NCI-H748 (cell line): ENCODE measurements around the gene C19orf73.
"Not testable (repeated sequence)": the region's sequence is repeated elsewhere in the genome, so short reads cannot be mapped to it uniquely, and the experiment has no call there.

Experiments
- DNase-seq: peaks from one replicate; lab custom pipeline; 2025; ENCODE audit not compliant: unreplicated experiment; lab: John Stamatoyannopoulos, UW

C19orf73 gene

DNA sequence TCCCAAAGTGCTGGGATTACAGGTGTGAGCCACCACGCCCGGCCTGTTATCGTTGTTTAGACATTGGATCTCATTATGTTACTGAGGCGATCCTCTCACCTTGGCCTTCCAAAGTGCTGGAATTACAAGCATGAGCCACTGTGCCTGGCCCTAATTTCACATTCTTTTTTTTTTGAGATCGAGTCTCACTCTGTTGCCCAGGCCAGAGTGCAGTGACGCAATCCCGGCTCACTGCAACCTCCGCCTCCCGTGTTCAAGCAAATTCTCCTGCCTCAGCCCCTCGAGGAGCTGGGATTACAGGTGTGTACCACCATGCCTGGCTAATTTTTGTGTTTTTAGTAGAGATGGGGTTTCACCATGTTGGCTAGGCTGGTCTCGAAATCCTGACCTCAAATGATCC lies 4.3 kb upstream of the C19orf73 start:
- DNase-seq, result not testable (repeated sequence)

DNA sequence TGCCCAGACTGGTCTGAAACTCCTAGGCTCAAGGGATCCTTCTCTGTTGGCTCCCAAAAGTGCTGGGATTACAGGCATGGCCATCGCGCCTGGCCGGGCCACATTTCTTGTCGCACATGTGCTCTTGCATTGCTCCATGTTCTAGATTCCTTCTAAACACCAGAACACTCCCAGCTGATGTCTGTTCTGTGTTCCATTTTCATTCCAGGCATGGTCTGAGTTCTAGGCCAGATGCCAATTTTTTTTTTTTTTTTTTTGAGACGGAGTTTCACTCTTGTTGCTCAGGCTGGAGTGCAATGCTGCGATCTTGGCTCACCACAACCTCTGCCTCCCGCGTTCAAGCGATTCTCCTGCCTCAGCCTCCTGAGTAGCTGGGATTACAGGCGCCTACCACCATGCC lies 2.9 kb upstream of the C19orf73 start:
- not testable (repeated sequence) for DNase-seq

DNA sequence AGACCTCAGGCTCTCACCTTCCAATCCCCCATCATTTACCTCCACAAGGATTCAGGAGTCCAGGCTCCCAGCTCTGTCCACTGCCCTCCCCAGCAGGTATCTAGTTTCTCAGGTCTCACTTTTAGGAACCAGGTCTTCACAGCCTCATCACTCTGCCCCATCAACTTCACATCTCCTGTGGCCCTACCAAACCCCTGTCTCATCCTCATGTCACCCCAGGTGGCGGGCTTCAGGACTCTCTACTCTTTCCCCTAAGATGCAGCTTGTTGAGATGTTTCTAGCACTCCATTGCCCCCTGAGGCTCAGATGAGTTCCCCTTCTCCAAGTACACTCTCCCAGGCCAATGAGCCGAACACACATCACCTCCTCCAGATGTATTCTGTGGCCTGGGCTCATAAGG lies 1.9 kb upstream of the C19orf73 start:
- no peak for DNase-seq

DNA sequence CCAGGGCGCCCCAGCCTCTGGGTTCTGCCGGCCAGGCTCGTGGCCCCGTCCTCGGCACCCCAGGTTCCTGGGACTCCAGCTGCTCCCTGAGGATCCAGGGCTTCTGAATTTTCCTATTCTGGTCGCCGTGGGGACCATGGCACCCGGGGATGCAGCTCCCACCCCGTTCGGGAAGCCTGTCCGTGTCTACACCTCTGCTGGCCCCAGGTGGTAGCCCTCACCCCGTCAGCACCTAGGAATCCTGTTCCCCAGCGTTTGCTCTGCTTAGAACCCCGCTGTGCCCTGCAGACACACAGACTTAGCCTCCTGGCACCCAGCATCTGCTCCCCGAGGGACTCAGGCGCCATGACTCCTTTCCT lies 1.4 kb upstream of the C19orf73 start:
- DNase-seq, result no peak

DNA sequence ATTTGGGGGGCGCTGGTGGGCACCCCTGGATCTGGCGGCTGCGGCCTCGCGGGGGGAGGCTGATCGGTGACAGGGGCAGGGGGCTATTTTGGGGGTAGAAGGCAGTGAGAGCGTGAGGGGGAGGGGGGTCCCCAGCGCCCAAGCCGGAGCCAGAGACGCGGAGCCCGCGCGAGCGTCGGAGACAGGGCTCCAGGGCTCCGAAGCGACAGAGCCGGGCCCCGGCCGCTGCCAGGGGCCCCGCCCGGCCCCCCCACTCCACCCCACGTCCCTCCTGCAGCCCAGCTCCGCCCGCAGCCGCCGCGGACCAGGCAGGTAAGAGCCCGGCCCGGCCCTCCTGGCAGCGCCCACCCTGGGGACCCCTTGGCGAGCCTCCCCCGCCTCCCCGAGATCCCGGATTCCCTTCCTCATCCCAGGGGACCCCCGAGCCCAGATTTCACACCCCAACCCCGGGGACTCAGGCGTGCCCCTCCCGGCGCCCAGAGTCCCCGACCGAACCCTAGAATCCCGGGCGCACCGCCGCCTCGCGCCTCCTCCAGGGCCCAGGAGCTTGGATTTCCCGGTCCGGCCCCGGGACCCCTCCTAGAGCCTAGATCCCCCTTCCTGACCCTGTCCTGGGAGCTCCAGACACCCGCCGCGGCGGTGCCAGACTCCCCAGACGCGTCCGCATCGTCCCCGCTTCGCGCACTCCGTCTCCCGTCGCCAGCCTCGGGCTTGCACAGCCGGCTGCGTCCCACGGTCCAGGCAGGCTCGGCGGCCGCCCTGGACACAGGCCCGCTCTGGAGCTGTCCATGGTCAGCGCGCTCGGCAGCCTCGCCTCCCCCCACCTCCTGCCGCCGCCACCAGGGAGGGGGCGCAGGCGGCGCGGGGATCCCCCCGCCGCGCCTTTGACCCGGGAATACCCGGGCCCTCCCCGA lies 725 bp upstream of the C19orf73 start, which contains the start of gene PPFIA3:
PPFIA3 (plus strand) TSS at position 134 of the 914 bp plus-strand sequence. CDS start 8,330 bp downstream, outside the sequence.
- peak; percentile 72 for DNase-seq

DNA sequence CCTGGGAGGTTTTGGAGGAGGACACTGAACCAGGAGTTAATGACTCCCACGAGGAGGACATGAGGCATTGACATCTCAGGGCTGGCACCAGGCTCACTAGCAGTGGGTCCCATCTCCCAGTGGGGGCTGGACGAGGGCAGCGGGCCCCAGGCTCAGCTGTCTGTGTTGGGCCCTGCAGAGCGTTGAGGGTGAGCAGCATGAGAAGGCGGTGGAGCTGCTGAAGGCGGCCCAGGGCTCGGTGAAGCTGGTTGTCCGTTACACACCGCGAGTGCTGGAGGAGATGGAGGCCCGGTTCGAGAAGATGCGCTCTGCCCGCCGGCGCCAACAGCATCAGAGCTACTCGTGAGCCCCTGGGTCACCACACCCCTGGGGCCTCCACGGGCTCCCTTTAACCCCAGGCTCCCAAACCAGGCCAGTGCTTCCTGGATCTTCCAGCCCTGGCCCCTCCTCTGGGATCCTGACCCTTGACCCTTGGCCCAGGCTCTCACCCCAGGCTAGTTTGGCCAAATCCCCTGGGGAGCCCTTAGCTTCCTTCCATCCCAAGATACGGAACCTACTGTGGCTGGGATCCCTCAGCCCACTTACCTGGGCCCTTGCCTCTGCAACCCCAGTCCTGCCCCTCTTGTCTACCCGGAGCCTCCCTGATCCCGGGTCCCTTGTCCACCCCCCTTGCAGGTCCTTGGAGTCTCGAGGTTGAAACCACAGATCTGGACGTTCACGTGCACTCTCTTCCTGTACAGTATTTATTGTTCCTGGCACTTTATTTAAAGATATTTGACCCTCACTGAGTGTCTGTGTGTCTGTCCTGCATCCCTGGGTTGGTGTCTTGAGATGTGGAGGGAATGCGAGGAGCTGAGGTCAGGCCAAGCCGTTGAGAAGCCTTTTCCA lies 1.0 kb downstream of the C19orf73 start:
- DNase-seq, result no peak

- no peak for DNase-seq
These were observed 2.4 kb downstream of the C19orf73 start for GRCh38 chr19:49116544-49116943.

DNA sequence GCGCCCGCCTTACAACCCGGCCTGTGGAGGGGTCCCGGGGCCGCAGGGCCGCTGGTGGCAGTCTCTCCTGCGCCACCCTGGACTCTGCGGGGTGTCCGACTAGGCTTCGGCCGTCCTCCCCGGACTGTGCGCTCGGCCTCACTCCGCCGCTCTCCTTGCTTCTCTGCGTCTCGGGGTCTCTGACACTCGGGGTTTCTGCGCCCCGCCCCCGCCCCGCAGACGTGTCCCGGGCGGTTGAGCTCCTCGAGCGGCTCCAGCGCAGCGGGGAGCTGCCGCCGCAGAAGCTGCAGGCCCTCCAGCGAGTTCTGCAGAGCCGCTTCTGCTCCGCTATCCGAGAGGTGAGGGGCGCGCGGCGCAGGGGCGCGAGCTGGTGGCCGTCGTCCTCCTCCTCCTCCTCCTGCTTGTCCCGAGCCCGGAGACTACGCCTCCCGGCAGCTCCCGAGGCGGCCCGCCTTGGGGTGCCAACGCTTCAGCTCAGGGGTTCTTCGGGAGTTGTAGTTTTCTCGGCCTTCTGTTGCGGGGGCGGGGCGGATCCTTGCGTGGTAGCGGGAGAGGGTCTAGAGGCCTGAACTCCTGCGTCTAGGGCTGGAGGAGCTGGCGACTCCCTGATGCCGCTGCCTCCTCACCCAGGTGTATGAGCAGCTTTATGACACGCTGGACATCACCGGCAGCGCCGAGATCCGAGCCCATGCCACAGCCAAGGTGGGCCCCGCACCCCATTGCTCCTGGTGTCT lies 4.1 kb downstream of the C19orf73 start:
- peak; percentile 71 for DNase-seq

DNA sequence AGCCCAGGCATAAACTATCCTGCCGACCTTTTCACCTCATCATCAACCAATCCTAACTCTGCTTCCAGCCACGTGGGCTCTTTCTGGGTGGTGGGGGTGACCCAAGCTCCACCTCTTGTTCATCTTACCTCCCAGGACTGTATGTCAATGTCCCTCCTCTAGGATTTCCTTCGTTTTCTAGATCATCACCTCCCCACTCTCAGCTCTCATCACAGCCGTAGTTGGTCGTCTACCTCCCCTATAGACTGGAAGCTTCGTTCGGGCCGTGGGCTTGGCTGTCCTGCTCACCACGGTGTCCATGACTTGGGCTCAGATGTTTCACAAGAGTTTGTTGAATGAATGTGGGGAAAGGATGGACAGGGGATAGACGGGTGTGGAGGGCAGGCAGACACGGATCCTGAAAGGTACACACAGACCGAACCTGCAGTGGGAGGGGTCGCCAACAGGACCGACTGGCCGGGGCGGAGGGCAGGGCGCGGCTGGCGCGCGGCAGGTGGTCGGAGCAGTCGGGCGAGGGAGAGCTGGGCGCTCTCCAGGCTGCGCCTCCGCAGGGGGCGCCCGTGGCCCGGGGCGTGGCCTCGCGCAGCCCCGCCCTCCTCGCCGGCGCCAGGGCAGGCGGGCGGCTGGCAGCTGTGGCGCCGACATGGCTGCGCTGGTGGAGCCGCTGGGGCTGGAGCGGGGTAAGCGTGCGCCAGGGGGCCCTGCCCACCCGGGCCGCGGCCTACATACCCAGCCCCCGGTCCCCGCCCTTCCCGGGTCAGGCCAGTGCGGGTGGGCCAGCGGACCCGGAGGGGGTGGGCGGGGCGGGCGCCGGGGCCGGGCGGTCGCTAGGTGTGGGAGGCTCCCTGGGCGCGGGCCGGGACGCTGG lies 4.9 kb downstream of the C19orf73 start, which contains the start of gene LIN7B:
LIN7B (plus strand) TSS at position 609 of the 868 bp plus-strand sequence; CDS start at position 644, 35 bp downstream.
- peak; percentile 72 for DNase-seq

DNA sequence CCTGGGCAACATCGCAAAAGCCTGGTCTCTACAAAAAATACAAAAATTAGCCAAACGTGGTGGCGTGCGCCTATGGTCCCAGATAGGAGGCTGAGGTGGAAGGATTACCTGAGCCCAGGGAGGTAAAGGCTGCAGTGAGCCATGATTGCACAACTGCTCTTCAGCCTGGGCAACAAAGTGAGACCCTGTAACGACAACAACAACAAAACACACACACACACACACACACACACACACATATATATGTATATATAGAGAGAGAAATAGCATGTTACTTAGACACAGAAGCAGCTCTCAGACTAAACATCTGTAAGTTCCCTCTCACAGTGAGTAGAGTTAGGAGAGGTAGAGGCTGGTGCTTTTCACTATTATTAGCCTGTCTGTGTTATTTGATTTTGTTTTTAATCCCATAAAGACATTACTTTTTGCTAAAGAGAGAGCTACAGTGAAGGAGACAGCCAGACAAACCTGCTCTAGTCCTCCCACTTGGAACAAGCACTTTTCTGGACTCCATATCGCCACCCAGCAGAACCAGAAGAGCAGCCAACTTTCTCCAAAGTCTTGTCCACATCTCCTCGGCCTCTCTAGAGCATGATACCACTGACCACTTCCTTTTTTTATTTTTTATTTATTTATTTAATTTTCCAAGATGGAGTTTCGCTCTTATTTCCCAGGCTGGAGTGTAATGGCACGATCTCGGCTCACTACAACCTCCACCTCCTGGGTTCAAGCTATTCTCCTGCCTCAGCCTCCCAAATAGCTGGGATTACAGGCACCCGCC lies 7.5 kb downstream of the C19orf73 start:
- no peak for DNase-seq

GRCh38 chr19:49110567-49110966 lies 8.4 kb downstream of the C19orf73 start:
- DNase-seq, result no peak

- no peak for DNase-seq
These were observed 9.2 kb downstream of the C19orf73 start for GRCh38 chr19:49109569-49110233.

GRCh38 chr19:49109051-49109450 lies 9.9 kb downstream of the C19orf73 start:
- no peak for DNase-seq

GRCh38 chr19:49107625-49108459 lies 11.1 kb downstream of the C19orf73 start:
- no peak for DNase-seq

DNA sequence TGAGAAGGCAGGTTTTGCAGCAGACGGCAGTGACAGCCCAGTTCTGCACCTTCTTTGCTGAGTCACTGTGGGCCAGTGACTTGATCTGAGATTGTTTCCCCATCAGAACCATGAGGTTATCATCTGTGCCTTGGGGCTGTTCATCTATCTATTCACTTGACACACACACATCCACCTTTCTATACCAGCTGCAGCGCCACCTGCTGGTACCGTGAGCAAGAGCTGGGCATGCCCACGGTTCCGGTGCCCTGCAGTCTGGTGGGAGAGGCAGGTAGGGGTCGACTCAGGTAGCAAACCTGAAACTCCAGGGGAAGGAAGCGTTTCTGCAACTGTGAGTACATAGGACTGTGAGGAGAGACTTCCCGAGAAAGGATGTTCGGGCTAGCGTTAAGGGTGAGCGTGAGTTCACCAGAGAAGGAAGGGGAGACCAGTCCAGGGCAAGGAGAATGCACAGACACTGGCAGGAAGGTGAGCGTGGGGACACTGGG lies 12.3 kb downstream of the C19orf73 start:
- DNase-seq, result peak; percentile 66

GRCh38 chr19:49104229-49104864 lies 14.6 kb downstream of the C19orf73 start:
- DNase-seq, result no peak
